C4-2B (cell line): ENCODE results near the gene GFOD1.

Source experiments
- CTCF ChIP-seq: fragments of 450-650 bp; conservative IDR thresholded peaks from 2 replicates; pipeline ENCODE4 v1.5.1; 2017; ENCODE audit warnings: mild to moderate bottlenecking
- ZFX ChIP-seq: fragments of 450-650 bp; IDR thresholded peaks from 2 replicates; pipeline ENCODE4 v1.6.1; 2017

- TF ChIP-seq CTCF = no peak
- no peak for TF ChIP-seq ZFX
Observed at GRCh38 chr6:13358511-13358910, 128.9 kb downstream of the GFOD1 start.
